ENCODE results near the gene HRC. TPM values are rescaled to one million over a fixed set of nuclear protein-coding genes. Genes with fewer than 3 reads are reported as not detected.

The HRC gene
- total and polyA plus RNA-seq, 8 donors: 0.44 to 8.1 (median 0.83) TPM; not detected in 3

- TF ChIP-seq EP300 (IDR thresholded peaks at IDR 0.05) (no peak), POLR2AphosphoS5 (IDR thresholded peaks at IDR 0.05) (peak in 1 of 3 donors; percentile 8)
- Histone ChIP-seq H3K4me1 (peaks cover 11 to 39% (median 28%) of the 10 kb centered on the region in 4 donors), H3K27me3 (peaks cover 0 to 11% (median 0%) of the 10 kb centered on the region in 3 donors), H3K9me3 (no peaks in the 10 kb centered on the region), H3K36me3 (no peaks in the 10 kb centered on the region), H3K4me3 (no peak overlapping the region), H3K27ac (peak overlapping the region; percentile 47 to 82 (median 65))
- DNase-seq: peak; percentile 53 to 60
- 61 to 76% (median 71%) methylated on average over 5 to 10 of the region's 10 CpGs for WGBS, 5 donors
- intact Hi-C loops (cut with DNase I; ENCODE audit: low total_unique reads): no loop called here
Measured at GRCh38 chr19:49136771-49137171, 18.4 kb downstream of the HRC start.

- no peak for DNase-seq
- H3K4me1 ChIP-seq: peaks cover 11 to 39% (median 28%) of the 10 kb centered on the region in 4 donors
- H3K36me3 ChIP-seq: no peaks in the 10 kb centered on the region
- no peaks in the 10 kb centered on the region for H3K9me3 ChIP-seq
- H3K27me3 ChIP-seq: peaks cover 0 to 11% (median 0%) of the 10 kb centered on the region in 3 donors
- intact Hi-C loops (cut with DNase I; ENCODE audit: low total_unique reads): no loop called here
- H3K4me3 ChIP-seq: no peak overlapping the region
- TF ChIP-seq EP300 (IDR thresholded peaks at IDR 0.05): no peak
- TF ChIP-seq POLR2A (IDR thresholded peaks at IDR 0.05): no peak
- no peak for TF ChIP-seq CTCF (IDR thresholded peaks at IDR 0.05)
- TF ChIP-seq POLR2AphosphoS5 (IDR thresholded peaks at IDR 0.05): no peak
- peak overlapping the region in 4 of 5 donors; percentile 57 to 82 (median 70) for H3K27ac ChIP-seq
- WGBS, 5 donors: 86 to 96% (median 90%) methylated on average over 5 of the region's 5 CpGs
Measured at GRCh38 chr19:49135686-49136085, 19.5 kb downstream of the HRC start.

- peak; percentile 90 for DNase-seq
- intact Hi-C loops (cut with DNase I; ENCODE audit: low total_unique reads): no loop called here
- peak overlapping the region; percentile 33 to 46 (median 37) for H3K4me3 ChIP-seq
- no peaks in the 10 kb centered on the region for H3K9me3 ChIP-seq
- 23 to 46% (median 32%) methylated on average over 39 to 42 of the region's 42 CpGs for WGBS, 5 donors
- peak overlapping the region in 4 of 5 donors; percentile 33 to 70 (median 42) for H3K27ac ChIP-seq
- H3K27me3 ChIP-seq: peaks cover 0 to 11% (median 0%) of the 10 kb centered on the region in 3 donors
- no peaks in the 10 kb centered on the region for H3K36me3 ChIP-seq
- no peak for TF ChIP-seq EP300 (IDR thresholded peaks at IDR 0.05)
- peak in 1 of 3 donors; percentile 5 for TF ChIP-seq POLR2AphosphoS5 (IDR thresholded peaks at IDR 0.05)
- peaks cover 12 to 44% (median 32%) of the 10 kb centered on the region in 4 donors for H3K4me1 ChIP-seq
Measured at GRCh38 chr19:49133621-49134454, 21.4 kb downstream of the HRC start.

- TF ChIP-seq POLR2A (IDR thresholded peaks at IDR 0.05) (no peak), CTCF (IDR thresholded peaks at IDR 0.05) (no peak), EP300 (IDR thresholded peaks at IDR 0.05) (no peak), POLR2AphosphoS5 (IDR thresholded peaks at IDR 0.05) (no peak)
- peak; percentile 51 to 67 for DNase-seq
- Histone ChIP-seq H3K36me3 (no peaks in the 10 kb centered on the region), H3K9me3 (no peaks in the 10 kb centered on the region), H3K27me3 (peaks cover 0 to 11% (median 0%) of the 10 kb centered on the region in 3 donors), H3K4me3 (peak overlapping the region; percentile 33 to 46 (median 37)), H3K4me1 (peaks cover 19 to 51% (median 39%) of the 10 kb centered on the region in 4 donors), H3K27ac (peak overlapping the region in 4 of 5 donors; percentile 33 to 70 (median 42))
- 9 to 32% (median 16%) methylated on average over 48 to 49 of the region's 49 CpGs for WGBS, 5 donors
- intact Hi-C loops (cut with DNase I; ENCODE audit: low total_unique reads): no loop called here
Measured at GRCh38 chr19:49132974-49133609, 22.1 kb downstream of the HRC start.

- Histone ChIP-seq H3K4me3 (no peak overlapping the region), H3K4me1 (peaks cover 24 to 46% (median 37%) of the 10 kb centered on the region in 4 donors), H3K9me3 (no peaks in the 10 kb centered on the region), H3K27me3 (peaks cover 0 to 11% (median 0%) of the 10 kb centered on the region in 3 donors), H3K36me3 (no peaks in the 10 kb centered on the region), H3K27ac (no peak overlapping the region)
- 92 to 95% (median 94%) methylated on average over 24 of the region's 24 CpGs for WGBS, 5 donors
- DNase-seq: no peak
- TF ChIP-seq CTCF (IDR thresholded peaks at IDR 0.05): no peak
- TF ChIP-seq EP300 (IDR thresholded peaks at IDR 0.05): no peak
- no peak for TF ChIP-seq POLR2A (IDR thresholded peaks at IDR 0.05)
- TF ChIP-seq POLR2AphosphoS5 (IDR thresholded peaks at IDR 0.05): no peak
- intact Hi-C loops (cut with DNase I; ENCODE audit: low total_unique reads): no loop called here
Measured at GRCh38 chr19:49130325-49130724, 24.9 kb downstream of the HRC start.

Measured in stomach (tissue), 9 donors.